DOHH2 (cell line): Measurements from ENCODE around the gene DPP6.

Source experiments
- H3F3A ChIP-seq: fragments of 200-600 bp; sonication (generic), shearing (Covaris generic); 2 replicates; pipeline ENCODE4 v1.6.0; 2016; ENCODE audit warnings: antibody characterized with exemption, mild to moderate bottlenecking; ENCODE audit not compliant: control insufficient read depth, insufficient read depth
- H3K27ac ChIP-seq: fragments of 200-600 bp; sonication (generic); 2 replicates; pipeline ENCODE4 v1.5.1; 2014; ENCODE audit warnings: low read depth, mild to moderate bottlenecking, low read length, moderate library complexity
- H3K27me3 ChIP-seq: fragments of 200-600 bp; sonication (generic); 2 replicates; pipeline ENCODE4 v1.6.1; 2014; ENCODE audit warnings: mild to moderate bottlenecking, low read length, mixed read lengths; ENCODE audit not compliant: control insufficient read depth
- H3K36me3 ChIP-seq: fragments of 200-600 bp; sonication (generic); 2 replicates; pipeline ENCODE4 v1.6.1; 2014; ENCODE audit warnings: mild to moderate bottlenecking, low read length, moderate library complexity, mixed read lengths; ENCODE audit not compliant: control insufficient read depth
- H3K4me1 ChIP-seq: fragments of 200-600 bp; sonication (generic); 2 replicates; pipeline ENCODE4 v1.6.1; 2014; ENCODE audit warnings: mild to moderate bottlenecking, low read length, mixed read lengths; ENCODE audit not compliant: control insufficient read depth
- H3K4me2 ChIP-seq: fragments of 200-600 bp; sonication (generic); 2 replicates; pipeline ENCODE4 v1.6.0; 2014; ENCODE audit warnings: mild to moderate bottlenecking, low read length, moderate library complexity
- H3K4me3 ChIP-seq: fragments of 200-600 bp; sonication (generic); 2 replicates; pipeline ENCODE4 v1.5.1; 2014; ENCODE audit warnings: mild to moderate bottlenecking, low read length, mixed read lengths
- H3K79me2 ChIP-seq: fragments of 200-600 bp; sonication (generic); 2 replicates; pipeline ENCODE4 v1.6.1; 2014; ENCODE audit warnings: mild to moderate bottlenecking, low read length, mixed read lengths; ENCODE audit not compliant: control insufficient read depth
- H3K9me2 ChIP-seq: fragments of 200-600 bp; sonication (generic); replicated peaks from 2 replicates; pipeline ENCODE4 v1.6.1; 2014; ENCODE audit warnings: mild to moderate bottlenecking, low read length, mixed read lengths; ENCODE audit not compliant: control insufficient read depth
- H3K9me3 ChIP-seq: fragments of 200-600 bp; sonication (generic); 2 replicates; pipeline ENCODE4 v1.6.1; 2014; ENCODE audit warnings: antibody characterized with exemption, low read length, mixed read lengths; ENCODE audit not compliant: control insufficient read depth, insufficient read depth
- H4K20me1 ChIP-seq: fragments of 200-600 bp; sonication (generic); 2 replicates; pipeline ENCODE4 v1.6.0; 2014; ENCODE audit warnings: low read depth, mild to moderate bottlenecking, antibody characterized with exemption, low read length, moderate library complexity; ENCODE audit not compliant: control insufficient read depth, insufficient read depth
- CTCF ChIP-seq: fragments of 200-600 bp; sonication (generic); IDR thresholded peaks from one replicate; pipeline ENCODE4 v1.5.1; 2014; ENCODE audit warnings: antibody characterized with exemption, mild to moderate bottlenecking, low read depth, low read length; ENCODE audit not compliant: poor library complexity, severe bottlenecking
- EZH2phosphoT487 ChIP-seq: fragments of 200-600 bp; sonication (generic); IDR thresholded peaks from 2 replicates; pipeline ENCODE4 v1.6.1; 2017; ENCODE audit warnings: borderline replicate concordance, mild to moderate bottlenecking, antibody characterized with exemption, low read length, moderate library complexity, mixed read lengths

Gene DPP6

DNA sequence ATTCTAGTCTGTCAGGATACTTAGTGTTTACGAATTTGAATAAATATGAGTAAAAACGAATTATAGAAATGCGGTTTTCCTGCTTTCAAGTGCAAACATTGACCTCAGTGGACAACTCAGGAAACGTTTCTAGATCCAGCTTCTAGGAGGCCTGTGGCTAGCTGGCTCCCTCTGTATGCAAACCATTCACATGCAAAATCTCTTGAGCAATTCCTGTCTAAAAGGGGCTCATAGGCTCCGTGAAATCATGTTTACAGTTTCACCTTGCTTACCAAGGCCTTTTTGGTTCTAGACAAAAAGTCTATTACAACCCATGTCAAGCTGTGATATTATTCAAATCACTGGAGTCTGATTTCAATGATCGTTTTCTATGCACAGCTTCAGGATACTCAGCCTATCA is 364.5 kb downstream of the DPP6 start:
- H3K9me2 ChIP-seq: no peaks in the 10 kb centered on the region; the same call in 1 of the 2 replicates
- H3K79me2 ChIP-seq: no peaks in the 10 kb centered on the region
- no peaks in the 10 kb centered on the region for H3K4me1 ChIP-seq
- no peaks in the 10 kb centered on the region for H3K27me3 ChIP-seq
- no peaks in the 10 kb centered on the region for H3F3A ChIP-seq
- TF ChIP-seq EZH2phosphoT487 (no peak), CTCF (no peak)
- H4K20me1 ChIP-seq: no peaks in the 10 kb centered on the region
- H3K9me3 ChIP-seq: no peaks in the 10 kb centered on the region; the same call in 1 of the 2 replicates
- H3K36me3 ChIP-seq: no peaks in the 10 kb centered on the region
- H3K4me3 ChIP-seq: no peak overlapping the region
- H3K4me2 ChIP-seq: no peak overlapping the region
- no peak overlapping the region for H3K27ac ChIP-seq

GRCh38 chr7:154419344-154419743 is 367.1 kb downstream of the DPP6 start:
- H3K4me3 ChIP-seq: no peak overlapping the region
- H3F3A ChIP-seq: no peaks in the 10 kb centered on the region
- H3K9me3 ChIP-seq: no peaks in the 10 kb centered on the region; the same call in 1 of the 2 replicates
- H3K4me2 ChIP-seq: no peak overlapping the region
- no peak overlapping the region for H3K27ac ChIP-seq
- no peak for TF ChIP-seq EZH2phosphoT487
- TF ChIP-seq CTCF: no peak
- no peaks in the 10 kb centered on the region for H4K20me1 ChIP-seq
- no peaks in the 10 kb centered on the region for H3K27me3 ChIP-seq
- no peaks in the 10 kb centered on the region; the same call in 1 of the 2 replicates for H3K9me2 ChIP-seq
- H3K4me1 ChIP-seq: no peaks in the 10 kb centered on the region
- no peaks in the 10 kb centered on the region for H3K36me3 ChIP-seq
- no peaks in the 10 kb centered on the region for H3K79me2 ChIP-seq

DNA sequence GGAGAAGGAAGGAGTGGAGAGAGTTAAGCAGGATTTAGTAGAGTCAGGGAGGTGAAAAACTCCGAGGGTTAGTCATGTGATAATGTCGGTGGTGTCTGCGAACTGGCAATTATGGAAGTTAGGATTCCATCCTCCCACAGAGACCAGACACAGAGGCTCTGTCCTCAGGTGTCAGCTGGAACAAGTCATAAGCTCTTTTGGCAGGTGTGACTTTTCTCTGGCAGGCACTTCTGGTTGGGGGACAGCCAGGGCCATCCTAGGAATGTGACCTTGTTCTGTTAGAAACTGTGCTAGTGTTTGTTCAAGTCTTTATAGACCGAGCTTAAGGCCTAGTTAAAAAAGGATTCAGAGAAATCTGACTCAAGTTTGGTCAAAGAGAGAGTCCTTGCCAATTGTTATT is 371.0 kb downstream of the DPP6 start:
- no peak overlapping the region for H3K4me3 ChIP-seq

More for the DNA sequence above, 371.0 kb downstream of the DPP6 start:
- TF ChIP-seq CTCF: no peak
- TF ChIP-seq EZH2phosphoT487: no peak
- Histone ChIP-seq H3K27me3 (no peaks in the 10 kb centered on the region), H3K27ac (no peak overlapping the region), H3K4me2 (no peak overlapping the region), H4K20me1 (no peaks in the 10 kb centered on the region), H3K9me2 (no peaks in the 10 kb centered on the region; the same call in 1 of the 2 replicates), H3K79me2 (no peaks in the 10 kb centered on the region), H3K9me3 (no peaks in the 10 kb centered on the region; the same call in 1 of the 2 replicates), H3K4me1 (no peaks in the 10 kb centered on the region), H3K36me3 (no peaks in the 10 kb centered on the region), H3F3A (no peaks in the 10 kb centered on the region)
